Stimulated activated CD4-positive, alpha-beta T cell treated with anti-CD3 and anti-CD28 coated beads, Interleukin-2, amount 100 ng/mL, for 24 hours (primary cell): ENCODE results near the gene TECPR2.
"Not testable (repeated sequence)": the region's sequence is repeated elsewhere in the genome, so short reads cannot be mapped to it uniquely, and the experiment has no call there.

Source experiments
- DNase-seq, 2 donors: peaks; one replicate each; pipeline ENCODE4 v3.0.0-alpha.2; 2020

Gene TECPR2, protein sequence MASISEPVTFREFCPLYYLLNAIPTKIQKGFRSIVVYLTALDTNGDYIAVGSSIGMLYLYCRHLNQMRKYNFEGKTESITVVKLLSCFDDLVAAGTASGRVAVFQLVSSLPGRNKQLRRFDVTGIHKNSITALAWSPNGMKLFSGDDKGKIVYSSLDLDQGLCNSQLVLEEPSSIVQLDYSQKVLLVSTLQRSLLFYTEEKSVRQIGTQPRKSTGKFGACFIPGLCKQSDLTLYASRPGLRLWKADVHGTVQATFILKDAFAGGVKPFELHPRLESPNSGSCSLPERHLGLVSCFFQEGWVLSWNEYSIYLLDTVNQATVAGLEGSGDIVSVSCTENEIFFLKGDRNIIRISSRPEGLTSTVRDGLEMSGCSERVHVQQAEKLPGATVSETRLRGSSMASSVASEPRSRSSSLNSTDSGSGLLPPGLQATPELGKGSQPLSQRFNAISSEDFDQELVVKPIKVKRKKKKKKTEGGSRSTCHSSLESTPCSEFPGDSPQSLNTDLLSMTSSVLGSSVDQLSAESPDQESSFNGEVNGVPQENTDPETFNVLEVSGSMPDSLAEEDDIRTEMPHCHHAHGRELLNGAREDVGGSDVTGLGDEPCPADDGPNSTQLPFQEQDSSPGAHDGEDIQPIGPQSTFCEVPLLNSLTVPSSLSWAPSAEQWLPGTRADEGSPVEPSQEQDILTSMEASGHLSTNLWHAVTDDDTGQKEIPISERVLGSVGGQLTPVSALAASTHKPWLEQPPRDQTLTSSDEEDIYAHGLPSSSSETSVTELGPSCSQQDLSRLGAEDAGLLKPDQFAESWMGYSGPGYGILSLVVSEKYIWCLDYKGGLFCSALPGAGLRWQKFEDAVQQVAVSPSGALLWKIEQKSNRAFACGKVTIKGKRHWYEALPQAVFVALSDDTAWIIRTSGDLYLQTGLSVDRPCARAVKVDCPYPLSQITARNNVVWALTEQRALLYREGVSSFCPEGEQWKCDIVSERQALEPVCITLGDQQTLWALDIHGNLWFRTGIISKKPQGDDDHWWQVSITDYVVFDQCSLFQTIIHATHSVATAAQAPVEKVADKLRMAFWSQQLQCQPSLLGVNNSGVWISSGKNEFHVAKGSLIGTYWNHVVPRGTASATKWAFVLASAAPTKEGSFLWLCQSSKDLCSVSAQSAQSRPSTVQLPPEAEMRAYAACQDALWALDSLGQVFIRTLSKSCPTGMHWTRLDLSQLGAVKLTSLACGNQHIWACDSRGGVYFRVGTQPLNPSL (N-terminal part only)

GRCh38 chr14:102362545-102363181 lies at the start of gene TECPR2, which contains the start of gene CINP:
Gene TECPR2, plus strand, starts transcription at chr14:102362941. Its CDS starts 13,781 bp downstream, at chr14:102376722.
Gene CINP, minus strand, starts transcription at chr14:102362890. Its CDS starts 39 bp downstream, at chr14:102362851.
- peak; percentile 97 to 99 for DNase-seq

DNA sequence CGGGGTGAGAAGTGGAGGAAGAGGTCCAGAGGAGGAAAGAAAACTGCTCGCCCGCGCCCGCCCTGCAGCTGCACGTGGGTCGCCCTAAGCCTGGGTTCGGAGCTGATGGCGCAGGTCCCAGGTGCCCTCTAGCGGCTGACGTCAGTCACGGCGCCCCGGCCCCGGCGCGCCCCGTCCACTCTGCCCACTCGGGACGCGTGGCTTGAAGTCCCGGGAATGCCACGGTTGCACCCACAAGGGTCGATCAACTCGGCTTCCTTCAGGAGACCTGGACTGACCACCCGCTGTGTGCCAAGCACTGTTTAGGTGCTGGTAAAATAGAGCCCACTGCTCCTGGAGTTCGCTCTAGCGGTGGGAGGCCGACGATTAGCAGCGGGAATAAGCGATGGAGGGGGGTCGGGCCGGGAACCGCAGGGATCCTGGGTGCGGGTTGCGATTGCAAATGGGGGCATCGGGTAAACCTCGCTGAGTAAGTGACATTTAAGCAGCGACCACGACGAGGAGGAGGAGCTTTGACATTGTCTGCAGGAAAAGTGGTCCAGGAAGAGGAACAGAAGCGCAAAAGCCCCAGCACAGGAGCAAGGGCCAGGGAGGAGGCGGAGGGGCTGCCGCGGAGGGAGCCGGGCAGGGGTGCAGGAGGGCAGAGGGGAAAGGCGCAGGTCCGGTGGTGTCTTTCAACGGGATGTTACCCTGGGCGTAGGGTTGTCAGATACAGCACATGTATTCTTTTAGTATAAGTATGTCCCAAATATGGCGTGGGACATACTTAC lies 48.3 kb upstream of the TECPR2 start:
- DNase-seq, result peak; percentile 86

DNA sequence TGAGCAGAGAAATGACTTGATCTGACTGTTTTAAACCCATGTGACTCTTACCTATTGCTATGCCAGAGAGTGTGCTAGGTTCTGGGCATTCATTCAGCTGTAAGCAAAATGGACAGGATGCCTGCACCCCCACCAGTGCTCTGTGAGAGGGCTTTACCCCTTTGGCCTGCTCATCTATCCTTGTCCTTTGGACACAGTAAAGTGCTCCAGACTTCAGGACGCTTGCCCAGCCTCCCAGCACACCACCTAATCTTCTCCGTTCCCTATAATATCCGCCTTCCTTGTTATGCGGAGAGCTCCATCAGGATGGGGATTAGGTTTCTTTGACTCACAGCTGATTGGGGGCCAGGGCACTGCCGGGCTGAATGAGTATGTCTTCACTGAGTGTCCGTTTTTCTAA lies 47.6 kb upstream of the TECPR2 start:
- DNase-seq, result no peak

GRCh38 chr14:102316338-102316742 lies 46.4 kb upstream of the TECPR2 start:
- peak in 1 of 2 donors; percentile 34 for DNase-seq

GRCh38 chr14:102316743-102317563 lies 45.8 kb upstream of the TECPR2 start:
- peak; percentile 96 to 97 for DNase-seq

DNA sequence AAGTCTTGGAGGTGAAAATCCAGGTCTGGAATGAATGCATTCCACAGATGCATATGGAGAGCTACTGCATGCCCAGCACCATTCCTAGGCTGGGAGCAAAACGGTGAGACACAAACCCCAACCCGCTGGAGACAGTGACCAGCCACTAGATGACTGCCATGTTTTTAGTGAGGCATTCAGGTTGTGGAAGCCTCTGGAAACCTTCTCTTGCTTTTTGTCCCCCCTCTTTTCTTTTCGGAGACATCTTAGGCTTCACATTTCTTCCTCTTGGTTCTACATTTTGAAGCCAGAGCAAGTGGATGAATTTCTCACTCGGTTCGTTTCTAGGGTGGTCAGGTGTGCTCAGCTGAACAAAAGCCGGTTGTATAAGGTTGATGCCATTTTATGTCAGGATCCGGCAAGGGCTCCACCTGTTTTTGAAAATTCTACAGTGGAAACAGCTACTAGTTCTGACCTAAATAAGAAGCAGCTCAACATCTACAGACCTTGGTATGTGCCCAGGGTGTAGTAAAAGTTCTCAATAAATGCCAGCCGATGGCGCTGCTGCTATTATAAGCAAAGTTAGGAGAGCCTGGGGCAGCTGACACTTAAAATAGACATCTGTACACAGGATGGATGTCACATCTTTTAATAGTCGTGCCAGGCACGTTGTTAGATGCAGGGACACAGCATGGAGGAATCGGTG lies 45.0 kb upstream of the TECPR2 start:
- DNase-seq, result peak in 1 of 2 donors; percentile 29

DNA sequence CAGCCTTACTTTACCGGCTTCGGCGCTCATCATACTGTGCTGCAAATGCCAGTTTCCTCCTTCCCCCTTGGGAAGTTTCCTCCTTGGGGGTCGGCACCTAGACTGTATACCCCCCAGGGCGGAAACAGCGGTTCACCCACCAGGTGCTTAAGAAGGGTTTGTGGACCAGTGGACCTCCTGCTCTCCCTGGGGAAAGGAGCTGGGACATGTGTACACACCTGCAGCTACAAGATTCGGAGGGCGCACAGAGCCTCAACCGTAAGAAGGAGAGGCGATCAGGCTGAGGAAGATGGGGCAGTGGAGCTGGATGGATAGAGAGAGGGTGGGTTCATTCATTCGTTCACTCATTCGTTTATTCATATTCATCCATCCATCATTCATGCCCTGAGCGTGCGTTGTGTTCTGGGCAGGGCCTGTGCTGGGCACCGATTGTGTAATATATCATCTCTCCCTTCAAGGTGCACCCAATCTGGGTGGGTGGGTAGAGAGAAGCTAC lies 43.9 kb upstream of the TECPR2 start:
- DNase-seq, result no peak

- peak; percentile 96 to 97 for DNase-seq
Measured at GRCh38 chr14:102319351-102320032, 43.2 kb upstream of the TECPR2 start, which contains the start of gene ZNF839. Gene ZNF839, plus strand, starts transcription at chr14:102319746. Its CDS starts 20 bp downstream, at chr14:102319766.

DNA sequence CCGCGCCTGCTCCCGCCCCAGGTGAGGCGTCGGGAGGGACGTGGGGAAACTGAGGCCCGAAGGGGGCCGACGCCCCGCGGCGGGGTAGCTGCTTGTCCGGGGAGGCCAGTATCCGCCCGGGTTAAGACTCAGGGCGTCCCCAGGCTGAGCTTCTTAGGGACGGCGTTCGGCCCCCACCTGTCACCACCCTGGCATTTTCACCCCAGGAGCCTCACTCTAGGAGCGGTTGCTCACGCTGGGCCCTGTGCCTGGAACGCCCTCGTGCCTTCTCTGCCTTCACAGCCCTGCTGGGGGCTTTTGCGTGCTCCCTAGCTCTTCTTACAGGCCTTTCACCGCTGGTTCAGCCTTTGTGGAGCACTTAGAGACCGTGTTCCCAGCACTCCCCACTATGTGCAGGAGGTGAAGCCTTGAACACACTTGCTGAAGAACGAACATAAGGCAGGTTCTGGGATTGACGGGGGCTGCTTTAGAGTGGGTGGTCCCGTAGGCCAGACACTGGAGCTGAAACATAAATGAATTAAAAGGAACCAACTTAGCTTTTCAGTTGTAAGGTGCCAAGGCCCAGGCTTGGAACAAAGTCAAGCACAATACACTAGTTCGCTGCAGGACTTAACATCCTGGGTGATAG lies 42.6 kb upstream of the TECPR2 start:
- peak; percentile 42 to 54 for DNase-seq

GRCh38 chr14:102320671-102321455 lies 41.9 kb upstream of the TECPR2 start:
- DNase-seq, result no peak

DNA sequence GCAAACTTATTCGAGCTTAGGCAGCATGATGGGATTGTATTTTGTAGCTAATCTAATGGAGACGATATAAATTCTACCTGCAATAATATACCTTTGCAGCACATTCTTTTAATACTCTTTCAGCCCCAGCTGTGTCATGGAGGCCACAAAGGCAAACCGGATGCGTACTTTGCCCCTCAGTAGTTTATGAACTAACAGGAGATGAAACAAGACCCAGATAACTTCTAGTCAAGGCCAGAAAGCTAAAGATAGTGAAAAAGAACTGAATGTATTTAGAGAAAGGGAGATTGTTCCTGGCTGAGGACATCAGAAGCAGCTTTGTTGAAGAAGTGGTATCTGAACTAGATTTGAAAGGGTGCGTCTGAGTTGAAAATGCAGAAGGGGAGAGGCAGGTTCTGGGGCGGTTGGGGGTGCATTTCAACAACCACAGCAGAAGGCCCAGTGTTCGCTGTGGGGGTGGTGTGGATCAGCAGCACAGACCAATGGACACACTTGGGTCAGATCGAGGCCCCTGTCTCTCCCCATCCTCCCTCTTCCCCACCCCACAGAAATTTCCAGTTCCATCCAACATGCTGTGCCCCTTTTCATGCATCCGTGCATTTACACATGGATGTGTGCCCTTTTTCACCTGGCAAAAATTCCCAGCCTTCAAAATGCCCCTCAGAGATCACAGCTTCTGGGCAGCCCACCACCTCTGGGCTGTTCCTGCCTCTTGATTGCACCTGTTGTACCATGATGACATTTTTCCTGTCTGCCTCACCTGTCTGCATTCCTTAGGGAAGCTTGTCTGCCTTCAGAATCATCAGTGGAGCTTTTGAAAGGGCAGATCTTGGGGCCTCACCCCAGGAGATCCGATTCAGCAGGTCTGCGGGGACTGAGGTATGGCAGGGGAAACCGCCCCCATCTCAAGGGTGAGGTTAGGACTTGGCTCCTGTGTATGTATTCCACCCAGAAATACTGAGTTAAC lies 41.0 kb upstream of the TECPR2 start:
- DNase-seq, result no peak

DNA sequence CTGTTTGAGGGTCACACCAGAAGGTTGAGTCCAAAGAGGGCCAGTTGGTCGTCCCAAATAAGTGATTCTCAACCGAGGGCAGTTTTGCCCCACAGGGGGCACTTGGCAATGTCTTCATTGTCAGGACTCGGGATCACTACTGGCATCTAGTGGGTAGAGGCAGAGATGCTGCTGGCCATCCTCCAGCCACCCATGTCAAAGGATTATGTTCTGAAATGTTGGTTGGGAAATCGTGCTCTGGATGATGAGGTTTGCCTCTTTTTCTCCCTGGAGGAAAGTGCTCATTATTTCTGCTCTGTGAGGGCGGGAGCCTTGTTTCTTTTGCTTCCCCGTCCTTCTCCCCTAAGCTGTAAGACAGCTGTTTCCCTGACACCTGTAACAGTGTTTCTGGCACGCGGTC lies 39.6 kb upstream of the TECPR2 start:
- DNase-seq, result peak; percentile 26 to 33

- no peak for DNase-seq
Measured at GRCh38 chr14:102325791-102326345, 36.9 kb upstream of the TECPR2 start.

DNA sequence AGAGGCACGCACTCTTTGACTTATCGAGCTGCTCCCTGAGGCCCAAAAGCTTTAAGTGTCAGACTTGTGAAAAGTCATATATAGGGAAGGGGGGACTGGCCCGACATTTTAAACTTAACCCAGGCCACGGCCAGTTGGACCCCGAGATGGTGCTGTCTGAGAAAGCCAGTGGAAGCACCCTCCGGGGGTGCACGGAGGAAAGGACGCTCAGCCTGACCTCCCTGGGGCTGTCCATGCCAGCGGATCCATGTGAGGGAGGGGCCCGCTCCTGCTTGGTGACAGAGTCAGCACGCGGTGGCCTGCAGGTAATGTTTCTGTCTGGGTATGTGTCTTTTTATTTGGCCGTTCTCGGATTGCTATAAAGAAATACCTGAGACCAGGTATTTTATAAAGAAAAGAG lies 36.2 kb upstream of the TECPR2 start:
- DNase-seq, result no peak

DNA sequence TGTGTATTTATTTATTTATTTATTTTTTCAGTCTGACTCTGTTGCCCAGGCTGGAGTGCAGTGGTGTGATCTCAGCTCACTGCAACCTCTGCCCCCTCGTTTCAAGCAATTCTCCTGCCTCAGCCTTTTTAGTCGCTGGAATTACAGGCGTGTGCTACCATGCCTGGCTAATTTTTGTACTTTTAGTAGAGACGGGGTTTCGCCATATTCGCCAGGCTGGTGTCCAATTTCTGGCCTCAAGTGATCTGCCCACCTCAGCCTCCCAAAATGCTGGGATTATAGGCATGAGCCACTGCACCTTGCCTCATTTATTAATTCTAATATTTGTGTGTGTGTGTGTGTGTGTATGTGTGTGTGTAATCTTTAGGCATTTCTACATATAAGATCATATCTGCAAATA lies 33.4 kb upstream of the TECPR2 start:
- DNase-seq, result not testable (repeated sequence)

GRCh38 chr14:102330806-102331205 lies 31.9 kb upstream of the TECPR2 start:
- no peak for DNase-seq
